HepG2 (cell line): ENCODE results near the gene BCL2L13. TPM values are rescaled to one million over a fixed set of nuclear protein-coding genes. Genes with fewer than 3 reads are reported as not detected.

Experiments used
- ATAC-seq: fragments of 200-7000 bp; cut with Tn5 transposase; 3 replicates; pipeline ENCODE4 v1.9.1; 2020; ENCODE audit warnings: mild to moderate bottlenecking, moderate library complexity
- BruUV-seq: library from RNA; stranded (reverse); fragments of 400-500 nt; replicated peaks from 2 replicates; lab custom pipeline; 2021; lab: Mats Ljungman, UMichigan
- CTCF ChIA-PET: fragments of 300-600 bp; formaldehyde crosslinking; extraction: SDS; loops from one replicate; lab custom pipeline; 2021; ENCODE audit warnings: low total read pairs, inconsistent platforms, low intra/inter-chr PET ratio; lab: Yijun Ruan, JAX
- POLR2A ChIA-PET: fragments of 350-600 bp; sonication (Branson Sonifier 250); formaldehyde crosslinking; loops from one replicate; lab custom pipeline; 2020; ENCODE audit warnings: antibody characterized with exemption, inconsistent platforms; lab: Yijun Ruan, JAX
- DNase-seq: peaks from one replicate; pipeline ENCODE4 v3.0.0-alpha.2; 2015; ENCODE audit warnings: low spot score
- FAIRE-seq: peaks from 3 replicates; lab custom pipeline; 2011; peaks lifted over from hg19 to GRCh38; lab: Jason Lieb, UNC
- H2AFZ ChIP-seq: one replicate; pipeline ENCODE4 v1.6.1; 2011; ENCODE audit warnings: low read length, inconsistent platforms
- H3K27ac ChIP-seq: fragments of 300-600 bp; 3 replicates; pipeline ENCODE4 v1.8.0; 2011; ENCODE audit warnings: mixed run types, mild to moderate bottlenecking, mixed read lengths, low read length, inconsistent platforms; ENCODE audit not compliant: insufficient read depth; ENCODE audit errors: extremely low read length
- H3K27me3 ChIP-seq, 2 experiments: fragments of 200-600 bp in 1 of 2; 2 replicates in 1 of 2; 3 replicates in 1 of 2; pipeline versions ENCODE4 v1.6.0 to v1.8.0; 2011; ENCODE audit warnings: low read length in 2 of 2, mild to moderate bottlenecking in 2 of 2, moderate library complexity in 2 of 2, inconsistent platforms in 1 of 2; ENCODE audit not compliant: insufficient read depth in 2 of 2, control insufficient read depth in 1 of 2
- H3K36me3 ChIP-seq, 2 experiments: fragments of 200-600 bp in 1 of 2; replicated peaks in 1 of 2; 2 replicates in 1 of 2; 3 replicates in 1 of 2; pipeline versions ENCODE4 v1.5.1 to v1.8.0; 2011; ENCODE audit warnings: low read length in 2 of 2, inconsistent platforms in 1 of 2; ENCODE audit not compliant: insufficient read depth in 2 of 2, control insufficient read depth in 1 of 2
- H3K4me1 ChIP-seq: 2 replicates; pipeline ENCODE4 v1.5.1; 2012; ENCODE audit warnings: low read length, inconsistent platforms; ENCODE audit not compliant: insufficient read depth
- H3K4me2 ChIP-seq: 2 replicates; pipeline ENCODE4 v1.6.0; 2011; ENCODE audit warnings: low read depth, low read length, inconsistent platforms
- H3K4me3 ChIP-seq, 3 experiments: fragments of 200-600 bp in 1 of 3; sonication (generic), shearing (Covaris generic) in 1 of 3; replicated peaks in 1 of 3; 2 replicates each; pipeline ENCODE4 v1.5.1; 2011 to 2016; ENCODE audit warnings: low read length in 3 of 3, inconsistent platforms in 2 of 3, low read depth in 2 of 3, mild to moderate bottlenecking in 2 of 3, control low read depth in 1 of 3, mixed read lengths in 1 of 3; ENCODE audit not compliant: insufficient read depth in 1 of 3
- H3K79me2 ChIP-seq: one replicate; pipeline ENCODE4 v1.6.1; 2011; ENCODE audit warnings: low read length, inconsistent platforms; ENCODE audit not compliant: insufficient read depth
- H3K9ac ChIP-seq: 2 replicates; pipeline ENCODE4 v1.6.0; 2011; ENCODE audit warnings: mild to moderate bottlenecking, low read depth, low read length, inconsistent platforms; ENCODE audit not compliant: insufficient read depth
- H3K9me3 ChIP-seq: 2 replicates; pipeline ENCODE4 v1.5.1; 2012; ENCODE audit warnings: mild to moderate bottlenecking, low read length
- H4K20me1 ChIP-seq: 2 replicates; pipeline ENCODE4 v1.6.0; 2011; ENCODE audit warnings: inconsistent platforms, mild to moderate bottlenecking, low read length, moderate library complexity; ENCODE audit not compliant: insufficient read depth
- CEBPB ChIP-seq: IDR thresholded peaks from 2 replicates; pipeline ENCODE4 v1.6.1; 2011; ENCODE audit warnings: low read depth, low read length, improper control_type of control experiment, borderline replicate concordance
- ETV6 ChIP-seq: sonication (generic); formaldehyde crosslinking; conservative IDR thresholded peaks from 2 replicates; pipeline ENCODE4 v1.4.0; 2020; ENCODE audit warnings: missing genetic modification reagents
- ISX ChIP-seq: sonication (generic); formaldehyde crosslinking; conservative IDR thresholded peaks from 2 replicates; pipeline ENCODE4 v1.5.0; 2020; ENCODE audit warnings: missing genetic modification reagents
- NFIB ChIP-seq: sonication (generic); formaldehyde crosslinking; IDR thresholded peaks from 2 replicates; pipeline ENCODE4 v1.9.0; 2021; ENCODE audit warnings: missing genetic modification reagents, mild to moderate bottlenecking, borderline replicate concordance
- RXRA ChIP-seq: sonication (generic); formaldehyde crosslinking; IDR thresholded peaks from 2 replicates; pipeline ENCODE4 v1.5.1; 2020; ENCODE audit warnings: missing genetic modification reagents
- ZNF749 ChIP-seq: sonication (generic); formaldehyde crosslinking; IDR thresholded peaks from 2 replicates; pipeline ENCODE4 v1.8.0; 2022; ENCODE audit warnings: mild to moderate bottlenecking, missing genetic modification reagents, moderate library complexity, borderline replicate concordance
- WGBS: methylation state at CpG from one replicate; pipeline ENCODE4 v1.1.6; 2017; ENCODE audit warnings: low lambda C conversion rate; 5-methylcytosine and 5-hydroxymethylcytosine counted together
- in situ Hi-C: cut with HindIII; loops from 2 replicates; pipeline ENCODE4 v1.10.0; 2017; ENCODE audit warnings: low pct_unique_long_range_greater_than_20kb; ENCODE audit not compliant: extremely low pct_ligation_motif_present
- intact Hi-C: fragments of 100-400 bp; cut with micrococcal nuclease; formaldehyde crosslinking; loops from one replicate; pipeline ENCODE4 v1.10.0; 2022; ENCODE audit not compliant: unreplicated experiment
- polyA plus RNA-seq, 8 experiments: library from polyadenylated mRNA; depleted of rRNA in 3 of 8; stranded (reverse) in 7 of 8; unstranded in 1 of 8; fragments of >200 nt; fragmentation: Illumina TruSeq in 4 of 8; extraction: Trizol in 4 of 8; gene quantifications; 2 replicates each; pipeline versions ENCODE4 v1.2.1 to v1.2.3, GENCODE V29; 2011 to 2016; ENCODE audit warnings: low read depth in 4 of 8, missing spikeins in 1 of 8, mixed read lengths in 1 of 8; ENCODE audit not compliant: insufficient read depth in 1 of 8
- total RNA-seq, 5 experiments: library from RNA; depleted of rRNA; stranded (reverse); fragments of >200 nt; fragmentation: Illumina TruSeq; extraction: Trizol; gene quantifications; 2 replicates each; pipeline ENCODE4 v1.2.3, GENCODE V29; 2016; ENCODE audit warnings: low read depth in 1 of 5
- TF ChIP-seq, protein P1 (sequence below): sonication (generic); formaldehyde crosslinking; IDR thresholded peaks from 2 replicates; pipeline ENCODE4 v1.4.0; 2020; ENCODE audit warnings: missing genetic modification reagents

The BCL2L13 gene
- total and polyA plus RNA-seq, 2 of the 13 experiments (the other 11 are each of a cell fraction or from before 2014, with no cell fraction given) = 13.5 to 14.6 TPM

DNA sequence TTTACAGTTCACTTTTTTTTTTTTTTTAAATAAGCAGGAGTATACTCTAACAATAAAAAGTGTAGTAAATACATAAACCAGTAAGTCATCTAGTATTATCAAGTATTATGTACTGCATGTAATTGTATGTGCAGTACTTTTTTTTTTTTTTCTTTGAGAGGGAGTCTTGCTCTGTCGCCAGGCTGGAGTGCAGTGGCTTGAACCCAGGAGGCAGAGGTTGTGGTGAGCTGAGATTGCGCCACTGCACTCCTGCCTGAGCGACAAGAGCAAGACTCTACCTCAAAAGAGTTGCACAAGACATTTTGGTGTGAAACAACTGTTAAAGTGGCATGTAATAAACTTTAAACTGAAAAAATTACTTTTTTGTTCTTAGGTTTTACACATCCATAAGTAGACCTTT is 16.7 kb downstream of the BCL2L13 start:
- ATAC-seq (no peak), FAIRE-seq (no peak)
- H3K36me3 ChIP-seq = peaks cover 5 to 24% of the 10 kb centered on the region in 2 experiments; a peak in 4 of 5 replicates

DNA sequence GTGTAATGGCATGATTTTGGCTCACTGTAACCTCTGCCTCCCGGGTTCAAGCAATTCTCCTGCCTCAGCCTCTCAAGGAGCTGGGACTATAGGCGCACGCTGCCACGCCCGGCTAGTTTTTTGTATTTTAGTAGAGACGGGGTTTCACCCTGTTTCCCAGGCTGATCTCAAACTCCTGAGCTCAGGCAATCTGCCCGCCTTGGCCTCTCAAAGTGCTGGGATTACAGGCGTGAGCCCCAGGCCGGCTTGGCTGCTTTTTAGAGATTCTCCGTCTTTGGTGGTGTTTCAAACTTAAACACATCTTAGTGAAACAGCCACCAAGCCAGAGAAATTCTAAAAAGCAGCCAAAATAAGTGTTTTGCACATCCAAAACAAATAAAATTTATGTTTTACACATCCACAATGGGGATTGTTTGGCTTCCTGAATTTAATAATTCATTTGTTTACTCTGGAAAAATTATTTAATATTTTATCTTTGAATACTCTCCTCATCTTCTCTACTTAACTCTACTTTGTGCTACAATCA is 18.4 kb downstream of the BCL2L13 start:
- Histone ChIP-seq H4K20me1 (no peaks in the 10 kb centered on the region), H3K4me1 (no peaks in the 10 kb centered on the region), H3K36me3 (peaks cover 10 to 26% of the 10 kb centered on the region in 2 experiments; a peak in 4 of 5 replicates), H3K9me3 (no peaks in the 10 kb centered on the region), H3K9ac (no peak overlapping the region), H3K27me3 (no peaks in the 10 kb centered on the region), H3K27ac (no peak overlapping the region), H2AFZ (no peak overlapping the region), H3K4me2 (no peak overlapping the region), H3K4me3 (no peak overlapping the region), H3K79me2 (no peaks in the 10 kb centered on the region)
- TF ChIP-seq ZNF749 (CRISPR knock-in tag) = no peak
- no peak for TF ChIP-seq ETV6 (CRISPR knock-in tag)
- TF ChIP-seq RXRA = no peak
- no peak for TF ChIP-seq ISX (CRISPR knock-in tag)
- TF ChIP-seq, protein P1, sequence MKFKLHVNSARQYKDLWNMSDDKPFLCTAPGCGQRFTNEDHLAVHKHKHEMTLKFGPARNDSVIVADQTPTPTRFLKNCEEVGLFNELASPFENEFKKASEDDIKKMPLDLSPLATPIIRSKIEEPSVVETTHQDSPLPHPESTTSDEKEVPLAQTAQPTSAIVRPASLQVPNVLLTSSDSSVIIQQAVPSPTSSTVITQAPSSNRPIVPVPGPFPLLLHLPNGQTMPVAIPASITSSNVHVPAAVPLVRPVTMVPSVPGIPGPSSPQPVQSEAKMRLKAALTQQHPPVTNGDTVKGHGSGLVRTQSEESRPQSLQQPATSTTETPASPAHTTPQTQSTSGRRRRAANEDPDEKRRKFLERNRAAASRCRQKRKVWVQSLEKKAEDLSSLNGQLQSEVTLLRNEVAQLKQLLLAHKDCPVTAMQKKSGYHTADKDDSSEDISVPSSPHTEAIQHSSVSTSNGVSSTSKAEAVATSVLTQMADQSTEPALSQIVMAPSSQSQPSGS (CRISPR knock-in tag) = no peak
- intact Hi-C loops = no loop called here
- 96% methylated on average over 10 of the region's 10 CpGs for WGBS
- no peak for FAIRE-seq
- ATAC-seq = no peak
- no peak for DNase-seq
- in situ Hi-C loops = no loop called here
- no TSS peak for BruUV-seq
- ChIA-PET POLR2A (no interaction called here), CTCF (no interaction called here)

More for the DNA sequence above, 16.7 kb downstream of the BCL2L13 start:
- H3K9me3 ChIP-seq = no peaks in the 10 kb centered on the region
- WGBS = 96% methylated on average over 3 of the region's 3 CpGs
- POLR2A ChIA-PET = no interaction called here
- TF ChIP-seq NFIB (CRISPR knock-in tag) = no peak
- TF ChIP-seq CEBPB = 0 out of 2 replicates have a peak, but pooled peaks have one; percentile 8
- TF ChIP-seq, all 625 proteins: peak for 1
- in situ Hi-C loops = no loop called here
- H3K4me2 ChIP-seq = no peak overlapping the region
- no peaks in the 10 kb centered on the region for H3K27me3 ChIP-seq
- intact Hi-C loops = no loop called here
- no peak overlapping the region for H3K27ac ChIP-seq
- no peak overlapping the region for H3K9ac ChIP-seq
- no peaks in the 10 kb centered on the region for H3K4me1 ChIP-seq
- no peaks in the 10 kb centered on the region for H4K20me1 ChIP-seq
- no peak for DNase-seq
- H3K79me2 ChIP-seq = no peaks in the 10 kb centered on the region
- CTCF ChIA-PET = no interaction called here
- H3K4me3 ChIP-seq = no peak overlapping the region
- no peak overlapping the region for H2AFZ ChIP-seq
- no TSS peak for BruUV-seq
